NCI-H187 (cell line): ENCODE measurements around the gene RGS3.

Experiments
- DNase-seq, 2 experiments: peaks; one replicate each; lab custom pipeline; 2025; lab: John Stamatoyannopoulos, UW

RGS3 gene

DNA sequence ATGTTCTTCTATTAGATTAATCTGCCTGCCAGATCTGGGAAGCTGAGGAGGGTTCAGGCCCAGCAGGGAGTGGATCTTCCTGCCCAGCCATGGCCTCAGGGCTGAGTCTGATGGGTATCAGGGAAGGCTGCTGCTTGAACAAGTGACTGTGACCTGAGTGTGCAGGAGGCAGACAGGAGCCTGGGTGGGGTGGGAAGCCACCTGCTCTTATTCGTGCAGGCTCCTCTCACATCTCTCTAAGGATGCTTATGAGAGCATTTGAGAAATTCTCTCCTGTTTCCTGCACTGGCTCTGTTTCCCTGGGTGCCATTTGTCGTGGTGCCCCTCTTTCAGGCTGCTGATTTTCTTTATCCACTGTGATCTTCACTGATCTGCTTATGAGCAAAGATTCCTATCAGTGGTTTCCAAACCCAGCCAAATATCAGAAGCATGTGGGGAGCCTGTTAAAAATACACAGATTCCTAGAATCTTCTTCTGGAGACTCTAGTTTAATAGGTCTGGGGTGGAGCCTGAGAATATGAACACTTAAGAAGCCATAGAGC is 2.1 kb downstream of the RGS3 start:
- DNase-seq: peak in 1 of 2 experiments; percentile 14

DNA sequence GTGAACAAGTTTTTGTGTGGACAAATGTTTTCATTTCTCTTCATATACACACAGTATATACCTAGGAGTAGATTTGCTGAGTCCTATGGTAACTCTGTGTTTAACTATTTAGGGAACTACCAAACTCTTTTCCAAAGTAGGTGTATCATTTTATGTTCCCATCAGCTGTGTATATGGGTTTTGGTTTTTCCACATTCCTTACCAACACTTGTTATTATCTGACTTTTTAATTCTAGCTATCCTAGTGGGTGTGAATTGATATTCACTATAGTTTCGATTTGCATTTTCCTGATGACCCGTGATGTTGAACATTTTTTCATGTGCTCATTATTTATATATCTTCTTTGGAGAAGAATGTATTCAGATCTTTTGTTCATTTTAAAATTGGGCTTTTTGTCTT is 3.7 kb downstream of the RGS3 start:
- no peak for DNase-seq

DNA sequence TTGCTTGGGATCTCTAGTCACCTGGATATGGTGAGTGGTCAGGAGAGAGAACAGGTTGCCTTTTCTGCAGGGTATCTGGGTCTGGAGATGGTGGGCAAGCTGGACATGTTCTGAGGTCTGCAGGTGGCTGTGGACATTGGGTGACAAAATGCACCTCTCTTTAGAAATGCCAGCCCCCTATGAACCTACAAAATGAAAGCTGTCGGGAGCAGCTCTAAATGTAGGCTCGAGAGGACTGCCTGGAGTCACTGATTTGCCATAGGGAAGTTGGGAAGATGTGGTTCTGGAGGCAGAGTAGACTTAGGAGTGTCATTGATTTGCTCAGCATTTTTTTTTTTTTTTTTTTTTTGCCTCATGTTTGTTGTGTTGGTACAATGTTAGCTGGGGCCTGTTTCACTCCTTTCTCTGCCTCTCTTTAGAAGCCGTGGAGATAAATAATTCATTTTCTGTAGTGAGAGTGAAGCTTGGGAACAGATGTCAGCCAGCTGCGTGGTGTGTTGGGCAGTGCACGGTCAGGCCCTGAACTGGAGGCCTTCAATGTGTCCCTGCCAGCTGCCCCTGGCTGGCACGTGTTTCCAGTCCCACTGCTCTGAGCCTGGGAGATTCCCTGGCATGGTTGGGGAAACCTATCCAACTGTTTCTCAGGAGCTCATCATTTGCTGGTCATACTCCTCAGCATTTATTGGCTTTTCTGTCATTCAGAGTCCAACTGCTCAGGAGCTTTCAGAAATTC is 5.4 kb downstream of the RGS3 start:
- no peak for DNase-seq

DNA sequence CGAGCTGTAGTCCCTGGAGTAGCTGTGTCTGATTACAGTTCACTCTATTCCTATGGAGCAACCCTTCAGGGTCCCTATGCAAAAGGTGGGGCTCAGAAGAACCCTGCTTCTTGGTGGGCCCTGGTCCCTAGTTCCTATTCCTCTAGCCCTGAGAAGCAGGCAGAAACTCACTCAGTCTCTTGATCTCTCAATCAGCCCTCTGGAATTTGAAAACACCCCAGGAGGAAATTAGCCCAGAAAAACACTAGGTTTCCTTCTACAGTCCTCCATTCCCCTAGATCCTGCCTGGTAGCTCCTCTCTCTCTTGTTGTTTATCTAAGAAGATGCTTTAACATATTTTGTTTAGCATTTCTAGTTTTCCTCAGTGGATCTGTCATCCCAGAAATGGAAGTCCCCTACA is 7.6 kb downstream of the RGS3 start:
- DNase-seq: no peak

GRCh38 chr9:113471566-113471965 is 8.0 kb downstream of the RGS3 start:
- DNase-seq: no peak

GRCh38 chr9:113472199-113472598 is 8.7 kb downstream of the RGS3 start:
- DNase-seq: no peak

GRCh38 chr9:113474360-113475028 is 11.0 kb downstream of the RGS3 start:
- DNase-seq: no peak

DNA sequence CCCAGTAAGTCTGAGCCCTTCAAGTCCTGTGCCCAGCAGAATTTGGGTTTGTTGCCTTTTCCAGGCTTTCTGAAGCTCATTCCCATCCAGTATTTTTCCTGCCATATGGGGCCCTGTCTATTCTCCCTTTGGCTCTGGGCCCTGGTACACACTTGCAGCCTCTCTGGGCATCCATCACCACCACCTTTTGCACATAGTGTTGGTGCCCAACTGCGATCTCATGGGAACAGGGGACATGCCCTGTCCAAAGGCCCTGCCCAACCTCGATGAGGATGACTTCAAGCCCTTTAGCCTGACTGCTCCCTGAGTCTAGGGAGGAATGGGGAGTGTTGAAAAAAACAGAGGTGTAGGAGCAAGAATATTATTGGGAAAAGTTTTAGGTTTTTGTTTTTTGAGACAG is 11.5 kb downstream of the RGS3 start:
- DNase-seq: no peak

DNA sequence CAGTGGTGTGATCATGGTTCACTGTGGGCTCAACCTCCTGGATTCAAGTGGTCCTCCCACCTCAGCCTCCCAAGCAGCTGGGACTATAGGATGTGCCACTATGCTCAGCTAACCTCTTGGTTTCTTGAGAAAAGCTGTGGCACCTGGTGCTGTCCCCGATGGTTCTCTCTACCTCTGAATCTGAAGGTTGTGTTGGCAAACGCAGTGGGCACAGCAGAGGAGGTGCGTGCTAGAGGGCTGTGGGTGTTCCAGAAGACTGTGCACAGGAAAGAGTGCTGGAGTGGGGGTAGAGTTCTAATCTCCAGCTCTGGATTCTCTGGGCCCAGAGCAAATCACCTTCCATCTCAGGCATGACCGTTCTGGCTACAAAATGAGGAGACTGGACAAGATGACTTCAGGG is 12.5 kb downstream of the RGS3 start:
- no peak for DNase-seq

- DNase-seq: no peak
Observed at GRCh38 chr9:113476511-113476916, 13.0 kb downstream of the RGS3 start.

DNA sequence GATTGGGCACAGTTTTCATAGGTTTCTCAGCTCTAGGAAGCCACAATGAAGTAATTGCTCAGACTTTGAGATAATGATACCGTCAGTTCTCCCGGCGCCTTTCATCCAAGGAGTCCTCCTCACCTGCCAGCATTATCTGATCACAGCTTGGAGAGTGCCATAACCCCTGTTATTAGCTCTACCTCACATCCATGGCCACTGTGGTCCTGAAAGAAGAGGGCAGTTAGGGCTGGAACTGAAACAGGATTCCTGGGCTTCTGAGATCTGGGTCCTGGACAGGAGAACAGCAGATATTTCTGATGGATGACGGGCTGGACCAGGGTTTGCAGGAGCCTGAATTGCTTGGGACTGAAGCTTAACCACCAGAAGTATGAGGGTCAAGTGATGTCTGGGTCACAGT is 13.5 kb downstream of the RGS3 start:
- DNase-seq: no peak

- no peak for DNase-seq
Observed at GRCh38 chr9:113477661-113478060, 14.1 kb downstream of the RGS3 start.

GRCh38 chr9:113479174-113479621 is 15.7 kb downstream of the RGS3 start:
- DNase-seq: no peak

GRCh38 chr9:113480612-113481011 is 17.1 kb downstream of the RGS3 start:
- DNase-seq: no peak

- no peak for DNase-seq
Observed at GRCh38 chr9:113481176-113481787, 17.8 kb downstream of the RGS3 start.

DNA sequence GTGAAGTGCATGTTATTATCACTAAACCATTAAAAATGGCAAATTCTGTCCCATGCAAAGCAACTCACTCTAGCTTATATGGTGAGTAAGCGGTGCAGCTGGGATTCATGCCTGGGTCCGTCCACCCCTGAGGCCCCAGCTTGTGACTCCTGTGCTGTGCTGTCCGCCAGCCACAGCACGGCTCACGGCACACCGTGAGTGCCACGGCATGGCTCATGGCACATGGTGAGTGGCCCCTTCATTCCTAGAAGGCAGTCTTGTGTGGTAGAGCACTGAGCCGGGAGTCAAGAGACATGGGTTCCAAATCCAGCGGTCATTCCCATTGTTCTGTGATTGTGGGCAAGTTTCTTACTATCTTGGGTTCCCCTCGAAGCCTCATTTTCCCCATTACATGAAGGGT is 18.8 kb downstream of the RGS3 start:
- DNase-seq: no peak

DNA sequence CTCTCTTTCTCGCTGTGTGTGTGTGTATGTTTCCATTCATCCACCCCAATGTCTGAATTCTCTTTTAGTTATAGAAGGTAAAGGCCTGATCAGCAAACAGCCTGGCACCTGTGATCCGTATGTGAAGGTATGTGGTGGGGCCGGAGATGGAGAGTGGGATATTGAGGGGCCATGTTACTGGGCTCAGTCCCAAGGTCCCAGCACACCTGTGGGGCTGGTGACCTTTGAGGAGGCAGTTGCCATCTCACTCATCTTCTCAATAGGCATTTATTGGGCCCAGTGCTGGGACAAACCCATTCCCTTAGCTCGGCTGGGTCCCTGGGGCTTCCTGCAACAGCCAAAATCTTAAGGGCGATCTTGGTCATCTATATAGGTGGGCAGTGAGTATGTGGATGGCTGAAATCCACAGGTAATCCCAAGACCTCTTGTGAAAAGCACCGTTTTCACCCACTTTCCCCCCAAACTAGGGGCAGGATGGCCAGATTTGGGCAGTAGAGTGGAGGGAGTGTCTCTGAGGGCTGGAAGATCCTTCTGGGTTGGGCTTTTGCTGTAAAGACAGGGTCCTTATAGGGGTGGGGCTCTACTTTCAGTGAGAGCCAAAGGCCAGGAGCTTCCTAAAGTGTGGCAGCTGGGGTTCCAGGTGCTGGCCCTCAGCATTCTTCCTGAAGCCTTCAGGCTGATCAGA is 19.6 kb downstream of the RGS3 start:
- no peak for DNase-seq

GRCh38 chr9:113483676-113484257 is 20.2 kb downstream of the RGS3 start:
- no peak for DNase-seq

GRCh38 chr9:113484258-113484730 is 20.8 kb downstream of the RGS3 start:
- no peak for DNase-seq

GRCh38 chr9:113485761-113486115 is 22.2 kb downstream of the RGS3 start:
- DNase-seq: no peak

DNA sequence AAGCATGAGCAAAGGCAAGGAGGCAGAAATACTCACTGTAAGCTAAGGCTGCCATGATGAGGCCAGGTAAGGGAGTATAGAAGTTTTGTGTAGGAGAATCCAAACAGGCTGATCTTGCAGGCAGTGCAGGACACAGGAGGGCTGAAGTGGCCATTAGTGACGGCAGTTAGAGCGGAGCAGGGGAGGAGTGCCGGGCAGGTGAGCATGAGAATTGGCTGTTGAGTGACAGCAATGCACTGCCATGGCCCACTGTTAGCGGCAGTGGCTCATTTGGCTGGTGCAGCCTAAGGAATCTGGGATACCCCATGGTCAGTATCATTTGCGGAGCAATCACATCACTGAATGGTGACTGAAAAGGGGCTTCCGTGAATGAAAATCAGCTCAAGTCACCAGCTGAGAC is 22.8 kb downstream of the RGS3 start:
- DNase-seq: no peak

- no peak for DNase-seq
Observed at GRCh38 chr9:113488071-113488470, 24.5 kb downstream of the RGS3 start.
